Esophagus squamous epithelium (tissue), 5 donors: ENCODE data around the gene KRT37. TPM values are rescaled to one million over a fixed set of nuclear protein-coding genes. Genes with fewer than 3 reads are reported as not detected.

Source experiments
- DNase-seq: peaks from one replicate; lab custom pipeline; 2025; lab: John Stamatoyannopoulos, UW
- H3K27ac ChIP-seq, 4 donors: fragments of 200-600 bp; sonication (generic); one replicate each; pipeline ENCODE4 v1.5.1; 2016 to 2019; ENCODE audit warnings: mild to moderate bottlenecking in 1 of 4
- H3K27me3 ChIP-seq, 4 donors: fragments of 200-600 bp; sonication (generic); 1 replicate in 3 of 4; 2 replicates in 1 of 4; pipeline versions ENCODE4 v1.5.1 to v1.6.0; 2017 to 2021; ENCODE audit warnings: antibody characterized with exemption in 1 of 4
- H3K36me3 ChIP-seq, 3 donors: fragments of 200-600 bp; sonication (generic); one replicate each; pipeline ENCODE4 v1.5.1; 2016 to 2019
- H3K4me1 ChIP-seq, 3 donors: fragments of 200-600 bp; sonication (generic); one replicate each; pipeline ENCODE4 v1.5.1; 2017 to 2019
- H3K4me3 ChIP-seq, 4 donors: fragments of 200-600 bp; sonication (generic); 1 replicate in 3 of 4; 2 replicates in 1 of 4; pipeline ENCODE4 v1.5.1; 2016 to 2019; ENCODE audit warnings: mild to moderate bottlenecking in 2 of 4, moderate library complexity in 1 of 4
- H3K9me3 ChIP-seq, 3 donors: fragments of 200-600 bp; sonication (generic); one replicate each; pipeline ENCODE4 v1.5.1; 2016 to 2019
- POLR2A ChIP-seq, 4 donors: fragments of 450-650 bp; IDR thresholded peaks; one replicate each; pipeline ENCODE4 v1.6.1; 2017; ENCODE audit warnings: antibody characterized with exemption in 4 of 4, mild to moderate bottlenecking in 4 of 4, moderate library complexity in 3 of 4
- WGBS, 2 donors: methylation state at CpG; one replicate each; pipeline ENCODE4 v1.1.5; 2018; 5-methylcytosine and 5-hydroxymethylcytosine counted together
- intact Hi-C: fragments of 100-400 bp; cut with DNase I; formaldehyde crosslinking; loops from one replicate; pipeline ENCODE4 v1.15.0; 2022
- total RNA-seq, 4 donors: library from RNA; depleted of rRNA; stranded (reverse); fragments of >200 nt; gene quantifications; one replicate each; pipeline ENCODE4 v1.1.0, GENCODE V29; 2016
- TF ChIP-seq, protein P1 (sequence below), 6 experiments: fragments of 450-650 bp in 4 of 6; fragments of 200-600 bp in 2 of 6; sonication (generic) in 2 of 6; IDR thresholded peaks; one replicate each; pipeline ENCODE4 v1.5.1; 2016 to 2019; ENCODE audit warnings: antibody characterized with exemption in 6 of 6, mild to moderate bottlenecking in 4 of 6, moderate library complexity in 4 of 6
- donor health status: DM: yes; HTN: yes; CAD: no.

Gene KRT37
- total RNA-seq, 4 donors from 2014 or later = not detected

DNA sequence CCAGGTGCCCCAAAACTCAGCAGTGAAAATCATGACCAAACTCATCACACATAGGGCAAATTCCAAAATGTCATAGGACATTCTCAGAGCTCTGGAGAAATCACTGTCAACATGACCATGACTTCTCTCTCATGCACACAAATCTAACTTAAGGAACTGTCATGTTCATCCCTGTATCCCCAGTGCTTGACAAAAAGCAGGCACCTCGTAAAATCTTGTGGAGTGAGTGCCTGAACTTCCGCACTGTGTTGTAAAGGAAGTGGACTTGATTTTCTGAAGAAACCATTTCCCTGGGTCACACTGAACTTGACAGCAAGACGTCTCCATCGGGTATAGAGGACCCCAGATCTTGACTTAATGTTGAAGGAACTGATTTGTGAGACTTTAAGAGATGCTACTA, 2.8 kb downstream of the KRT37 start:
- H3K27me3 ChIP-seq = no peaks in the 10 kb centered on the region
- no peaks in the 10 kb centered on the region for H3K9me3 ChIP-seq
- intact Hi-C loops = no loop called here
- H3K4me1 ChIP-seq = peaks cover 10 to 53% (median 33%) of the 10 kb centered on the region in 3 donors
- no peak overlapping the region for H3K4me3 ChIP-seq
- TF ChIP-seq, protein P1, sequence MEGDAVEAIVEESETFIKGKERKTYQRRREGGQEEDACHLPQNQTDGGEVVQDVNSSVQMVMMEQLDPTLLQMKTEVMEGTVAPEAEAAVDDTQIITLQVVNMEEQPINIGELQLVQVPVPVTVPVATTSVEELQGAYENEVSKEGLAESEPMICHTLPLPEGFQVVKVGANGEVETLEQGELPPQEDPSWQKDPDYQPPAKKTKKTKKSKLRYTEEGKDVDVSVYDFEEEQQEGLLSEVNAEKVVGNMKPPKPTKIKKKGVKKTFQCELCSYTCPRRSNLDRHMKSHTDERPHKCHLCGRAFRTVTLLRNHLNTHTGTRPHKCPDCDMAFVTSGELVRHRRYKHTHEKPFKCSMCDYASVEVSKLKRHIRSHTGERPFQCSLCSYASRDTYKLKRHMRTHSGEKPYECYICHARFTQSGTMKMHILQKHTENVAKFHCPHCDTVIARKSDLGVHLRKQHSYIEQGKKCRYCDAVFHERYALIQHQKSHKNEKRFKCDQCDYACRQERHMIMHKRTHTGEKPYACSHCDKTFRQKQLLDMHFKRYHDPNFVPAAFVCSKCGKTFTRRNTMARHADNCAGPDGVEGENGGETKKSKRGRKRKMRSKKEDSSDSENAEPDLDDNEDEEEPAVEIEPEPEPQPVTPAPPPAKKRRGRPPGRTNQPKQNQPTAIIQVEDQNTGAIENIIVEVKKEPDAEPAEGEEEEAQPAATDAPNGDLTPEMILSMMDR (IDR thresholded peaks at IDR 0.05) = no peak
- TF ChIP-seq POLR2A (IDR thresholded peaks at IDR 0.05) = no peak
- WGBS, 2 donors = 52 to 92% methylated on average over 3 to 4 of the region's 4 CpGs
- H3K27ac ChIP-seq = peak overlapping the region in 2 of 4 donors; percentile 2 to 74
- no peaks in the 10 kb centered on the region for H3K36me3 ChIP-seq
- DNase-seq = no peak

DNA sequence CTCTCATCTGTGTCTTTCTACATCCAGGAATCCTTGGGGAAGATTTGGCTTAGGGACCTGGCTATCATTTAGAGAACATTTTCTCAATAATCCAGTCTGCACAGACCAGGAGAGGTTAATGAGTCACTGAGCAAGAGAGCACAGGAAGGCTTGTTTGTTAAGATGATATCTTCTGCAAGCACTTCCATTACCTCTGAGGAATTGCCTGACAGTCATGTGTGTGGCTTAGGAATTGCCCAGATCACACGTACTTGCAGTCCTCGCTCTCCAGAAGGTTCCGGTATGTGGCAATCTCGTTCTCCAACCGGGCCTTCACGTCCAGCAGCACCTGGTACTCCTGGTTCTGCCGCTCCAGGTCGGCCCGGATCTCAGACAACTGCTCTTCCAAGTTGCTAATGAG, 3.3 kb downstream of the KRT37 start:
- Histone ChIP-seq H3K27me3 (no peaks in the 10 kb centered on the region), H3K4me3 (no peak overlapping the region), H3K27ac (peak overlapping the region; percentile 23 to 74 (median 46)), H3K4me1 (peaks cover 10 to 58% (median 33%) of the 10 kb centered on the region in 3 donors), H3K36me3 (no peaks in the 10 kb centered on the region), H3K9me3 (no peaks in the 10 kb centered on the region)
- DNase-seq = no peak
- 35% methylated on average over 9 of the region's 9 CpGs; no CpG with 5 or more reads in 1 of the 2 donors for WGBS, 2 donors
- no peak for TF ChIP-seq POLR2A (IDR thresholded peaks at IDR 0.05)
- TF ChIP-seq, protein P1 (IDR thresholded peaks at IDR 0.05) = no peak
- intact Hi-C loops = no loop called here

DNA sequence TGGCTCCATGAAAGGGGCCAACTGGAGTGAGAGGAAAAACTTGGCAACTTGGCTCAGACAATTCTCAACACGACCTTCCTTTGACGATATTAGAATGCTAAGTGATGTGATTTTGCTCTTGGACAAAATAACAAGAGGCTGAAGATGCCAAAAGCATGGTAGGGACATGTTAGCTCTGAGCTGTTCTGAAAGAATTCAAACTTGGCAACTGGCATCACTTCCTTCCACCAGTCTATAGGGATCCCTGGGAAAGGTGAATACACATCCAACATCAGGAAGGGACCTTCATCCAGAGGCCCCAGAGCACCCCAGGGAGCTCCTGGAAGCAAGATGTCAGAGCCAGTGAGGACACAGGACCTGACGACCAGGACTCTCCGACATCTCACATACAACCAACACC, 4.3 kb downstream of the KRT37 start:
- Histone ChIP-seq H3K4me3 (no peak overlapping the region), H3K27ac (peak overlapping the region; percentile 23 to 74 (median 57)), H3K36me3 (no peaks in the 10 kb centered on the region), H3K27me3 (no peaks in the 10 kb centered on the region), H3K4me1 (peaks cover 10 to 60% (median 33%) of the 10 kb centered on the region in 3 donors), H3K9me3 (no peaks in the 10 kb centered on the region)
- DNase-seq = no peak
- TF ChIP-seq, protein P1 (IDR thresholded peaks at IDR 0.05) = no peak
- intact Hi-C loops = no loop called here
- WGBS, 2 donors = 28 to 36% methylated on average over 3 of the region's 4 CpGs

DNA sequence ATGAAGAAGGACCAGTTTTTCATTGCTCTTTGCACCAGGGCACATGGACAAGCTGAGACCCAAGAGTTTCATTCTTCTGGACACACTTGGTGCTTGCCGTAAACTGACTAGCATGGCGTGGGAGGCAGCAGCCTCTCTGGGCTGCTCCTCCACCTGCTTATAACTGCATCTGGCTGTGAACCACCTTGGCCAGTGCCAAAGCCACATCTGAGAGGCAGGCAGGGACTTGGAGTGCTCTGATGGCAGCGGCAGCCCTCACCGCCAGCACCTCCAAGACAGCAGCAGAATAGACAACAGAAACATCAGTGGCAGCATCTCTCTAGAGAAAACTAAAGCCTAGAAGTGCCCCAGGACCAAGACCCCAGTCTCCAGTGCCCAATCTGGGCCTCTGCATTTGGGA, 4.7 kb downstream of the KRT37 start:
- Histone ChIP-seq H3K36me3 (no peaks in the 10 kb centered on the region), H3K4me3 (no peak overlapping the region), H3K27ac (peak overlapping the region; percentile 16 to 74 (median 55)), H3K27me3 (no peaks in the 10 kb centered on the region), H3K9me3 (no peaks in the 10 kb centered on the region), H3K4me1 (peaks cover 10 to 60% (median 33%) of the 10 kb centered on the region in 3 donors)
- 38% methylated on average over 3 of the region's 4 CpGs; no CpG with 5 or more reads in 1 of the 2 donors for WGBS, 2 donors
- intact Hi-C loops = no loop called here
- no peak for DNase-seq
- no peak for TF ChIP-seq POLR2A (IDR thresholded peaks at IDR 0.05)
- TF ChIP-seq, protein P1 (IDR thresholded peaks at IDR 0.05) = no peak

DNA sequence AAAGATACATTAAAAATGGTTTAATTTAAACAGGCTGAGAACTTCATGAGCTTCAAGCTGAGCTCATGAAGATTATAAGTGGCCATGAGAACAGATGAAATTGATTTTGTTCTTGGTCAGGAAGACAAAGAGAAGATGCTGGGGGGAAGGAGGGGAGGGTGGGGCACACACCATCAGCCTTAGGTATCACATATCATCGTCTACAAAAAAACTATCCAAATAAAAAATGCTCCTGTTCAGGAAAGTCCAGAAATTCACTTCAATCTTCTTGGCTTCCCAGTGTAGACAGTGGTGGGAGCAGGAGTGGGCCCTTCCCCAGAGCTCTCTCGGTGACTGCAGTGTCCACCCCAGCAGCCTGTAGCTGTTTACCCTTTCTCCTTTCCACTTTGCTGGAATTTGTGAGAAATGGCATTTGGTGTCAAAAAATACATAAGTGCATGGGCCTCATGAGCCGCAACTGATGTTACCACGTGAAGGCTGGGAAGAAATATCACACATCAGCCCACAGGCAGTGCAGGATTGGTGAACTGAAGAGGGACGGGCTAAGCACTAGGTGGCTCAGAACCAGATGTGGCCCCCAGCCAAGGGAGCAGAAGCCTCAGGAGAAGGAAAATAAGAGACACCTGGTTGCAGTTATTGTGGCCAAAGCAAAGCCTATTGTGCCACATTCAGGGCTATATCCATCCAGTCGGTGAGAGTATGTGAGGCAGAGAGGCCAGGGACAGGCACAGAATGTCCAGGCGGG, 6.1 kb downstream of the KRT37 start:
- Histone ChIP-seq H3K27me3 (no peaks in the 10 kb centered on the region), H3K9me3 (no peaks in the 10 kb centered on the region), H3K36me3 (no peaks in the 10 kb centered on the region), H3K4me1 (peaks cover 10 to 60% (median 33%) of the 10 kb centered on the region in 3 donors), H3K4me3 (no peak overlapping the region), H3K27ac (peak overlapping the region in 3 of 4 donors; percentile 44 to 74 (median 66))
- intact Hi-C loops = no loop called here
- TF ChIP-seq, protein P1 (IDR thresholded peaks at IDR 0.05) = no peak
- no peak for TF ChIP-seq POLR2A (IDR thresholded peaks at IDR 0.05)
- DNase-seq = no peak
- 61 to 65% methylated on average over 6 to 7 of the region's 7 CpGs for WGBS, 2 donors
